ENCODE results near the gene SDC3. TPM values are rescaled to one million over a fixed set of nuclear protein-coding genes. Genes with fewer than 3 reads are reported as not detected.

The SDC3 gene
- total and polyA plus RNA-seq, 10 of the 15 experiments (the other 5 are each of a cell fraction or from before 2014, with no cell fraction given), result under 0.01 to 0.46 (median 0.07) TPM; not detected in 2

- 69% methylated on average over 3 of the region's 3 CpGs for WGBS (ENCODE audit: insufficient coverage, insufficient replicate concordance, low lambda C conversion rate, missing lambda C conversion rate)
Measured at GRCh38 chr1:30948278-30948677, 39.7 kb upstream of the SDC3 start.

More at GRCh38 chr1:30948278-30948677, 39.7 kb upstream of the SDC3 start:
- no peak overlapping the region for H2AFZ ChIP-seq (ENCODE audit: control insufficient read depth, low read depth, low read length)
- in situ Hi-C loops (cut with MboI), result no loop called here
- no peak overlapping the region for H3K9ac ChIP-seq (ENCODE audit: control insufficient read depth, insufficient read depth, low read length)
- no peaks in the 10 kb centered on the region for H3K4me1 ChIP-seq (ENCODE audit: control insufficient read depth, insufficient read depth, low read length)
- no peaks in the 10 kb centered on the region for H3K79me2 ChIP-seq (ENCODE audit: control insufficient read depth, insufficient read depth, low read length)
- no peak overlapping the region for H3K27ac ChIP-seq (ENCODE audit: control insufficient read depth, insufficient read depth)
- no peaks in the 10 kb centered on the region for H4K20me1 ChIP-seq (ENCODE audit: control insufficient read depth, insufficient read depth)
- BruUV-seq (replicated peaks), result no TSS peak
- H3K4me2 ChIP-seq (ENCODE audit: control insufficient read depth, insufficient read depth), result no peak overlapping the region
- RAD21 ChIA-PET (ENCODE audit: unreplicated experiment), result interaction anchor here (0.8 kb wide), 1 partner anchor 9 kb away, joined by 3 read pairs; no protein-coding TSS in a partner anchor
- peaks cover 10 to 60% of the 10 kb centered on the region in 2 experiments for H3K36me3 ChIP-seq (ENCODE audit: control insufficient read depth in 2 of 2, insufficient read depth in 2 of 2, low read length in 1 of 2)
- SMC1A ChIA-PET (ENCODE audit: uncharacterized antibody, unreplicated experiment), result interaction anchor here (1.0 to 1.1 kb wide), 2 partner anchors 9 to 76 kb away, joined by 3 read pairs; no protein-coding TSS in a partner anchor
- H3K4me3 ChIP-seq, result no peak overlapping the region
- FAIRE-seq (no peak), DNase-seq (ENCODE audit: low read depth, low spot score) (no peak), ATAC-seq (no peak)
- POLR2A ChIA-PET, result interaction anchor here (0.7 kb wide), 1 partner anchor 165 kb away, joined by 3 read pairs; no protein-coding TSS in a partner anchor
- TF ChIP-seq EZH2 (IDR thresholded peaks at IDR 0.05; ENCODE audit: borderline replicate concordance, control insufficient read depth, low read depth, low read length) (no peak), SIN3A (IDR thresholded peaks at IDR 0.05; ENCODE audit: low read depth, low read length) (no peak), PAX5 (IDR thresholded peaks at IDR 0.05; ENCODE audit: borderline replicate concordance, low read depth, low read length) (no peak), NR2C1 (IDR thresholded peaks at IDR 0.05) (no peak), CBX5 (IDR thresholded peaks at IDR 0.05; ENCODE audit: low read depth) (no peak), NKRF (conservative IDR thresholded peaks at IDR 0.05) (no peak), BCLAF1 (IDR thresholded peaks at IDR 0.05) (no peak), POLR2AphosphoS5 (IDR thresholded peaks at IDR 0.05; ENCODE audit: low read length) (no peak), MEF2A (IDR thresholded peaks at IDR 0.05; ENCODE audit: insufficient read depth, low read depth, low read length) (no peak), CUX1 (IDR thresholded peaks at IDR 0.05; ENCODE audit: insufficient replicate concordance, low read depth, low read length) (no peak), CHD4 (IDR thresholded peaks at IDR 0.05) (no peak)
- CTCF ChIA-PET, result interaction anchor here (0.6 kb wide), 1 partner anchor 18 kb away, joined by 3 read pairs; no protein-coding TSS in a partner anchor
- H3K27me3 ChIP-seq (replicated peaks in 1 of 2; ENCODE audit: control insufficient read depth in 2 of 2, insufficient read depth in 2 of 2, low read length in 1 of 2), result no peaks in the 10 kb centered on the region
- intact Hi-C loops (cut with micrococcal nuclease; ENCODE audit: unreplicated experiment), result no loop called here
- no peaks in the 10 kb centered on the region for H3K9me3 ChIP-seq (replicated peaks; ENCODE audit: control insufficient read depth, insufficient read depth, low read length)
